Measurements from ENCODE around the gene PRDM16.

Gene PRDM16

DNA sequence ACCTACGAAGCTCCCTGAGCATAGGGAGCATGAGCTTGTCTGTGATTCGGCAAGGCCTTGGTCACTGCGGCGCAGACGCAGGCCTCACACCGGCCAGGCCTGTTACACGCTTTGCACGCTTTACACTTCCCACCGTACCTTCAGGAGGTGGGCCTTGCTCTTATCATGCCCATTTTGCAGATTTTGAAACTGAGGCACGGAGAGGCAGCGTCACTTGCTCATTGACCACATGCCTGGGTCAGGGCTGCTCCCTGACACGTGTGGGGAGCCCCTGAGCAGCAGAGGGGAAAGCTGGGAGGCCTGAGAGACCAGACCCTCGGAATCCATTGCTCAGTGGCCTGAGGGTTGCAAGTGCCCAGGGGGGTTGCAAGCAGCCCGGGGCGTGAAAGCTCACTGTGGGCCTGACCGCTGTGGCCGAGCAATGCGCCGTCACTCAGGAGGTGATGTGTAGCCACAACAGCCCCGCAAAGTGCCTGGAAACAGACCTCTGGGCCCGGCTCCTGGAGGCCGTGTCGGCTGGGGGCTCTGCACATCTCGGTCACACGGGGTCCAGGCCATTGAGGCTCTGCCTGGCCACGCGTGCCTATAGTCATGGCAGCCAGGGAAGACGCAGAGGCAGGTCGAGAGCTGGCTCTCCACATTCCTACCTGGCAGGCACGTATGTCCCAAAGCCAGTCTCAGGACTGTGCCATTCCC lies 392.4 kb downstream of the PRDM16 start:
- no peak overlapping the region for H3K9ac ChIP-seq (ENCODE audit: low read depth, low read length, poor library complexity, severe bottlenecking)
- H3F3A ChIP-seq (ENCODE audit: low read depth) = no peaks in the 10 kb centered on the region
- no peaks in the 10 kb centered on the region for H3K36me3 ChIP-seq (ENCODE audit: insufficient read depth, low read length)
- no peak overlapping the region for H2AFZ ChIP-seq (ENCODE audit: low read length)
- no peak overlapping the region for H3K4me3 ChIP-seq (ENCODE audit: low read length, poor library complexity, severe bottlenecking)
- no peaks in the 10 kb centered on the region for H4K20me1 ChIP-seq (ENCODE audit: insufficient read depth, low read length, poor library complexity, severe bottlenecking)
- TF ChIP-seq EZH2phosphoT487 (IDR thresholded peaks at IDR 0.05; ENCODE audit: borderline replicate concordance) = no peak
- TF ChIP-seq, protein P1, sequence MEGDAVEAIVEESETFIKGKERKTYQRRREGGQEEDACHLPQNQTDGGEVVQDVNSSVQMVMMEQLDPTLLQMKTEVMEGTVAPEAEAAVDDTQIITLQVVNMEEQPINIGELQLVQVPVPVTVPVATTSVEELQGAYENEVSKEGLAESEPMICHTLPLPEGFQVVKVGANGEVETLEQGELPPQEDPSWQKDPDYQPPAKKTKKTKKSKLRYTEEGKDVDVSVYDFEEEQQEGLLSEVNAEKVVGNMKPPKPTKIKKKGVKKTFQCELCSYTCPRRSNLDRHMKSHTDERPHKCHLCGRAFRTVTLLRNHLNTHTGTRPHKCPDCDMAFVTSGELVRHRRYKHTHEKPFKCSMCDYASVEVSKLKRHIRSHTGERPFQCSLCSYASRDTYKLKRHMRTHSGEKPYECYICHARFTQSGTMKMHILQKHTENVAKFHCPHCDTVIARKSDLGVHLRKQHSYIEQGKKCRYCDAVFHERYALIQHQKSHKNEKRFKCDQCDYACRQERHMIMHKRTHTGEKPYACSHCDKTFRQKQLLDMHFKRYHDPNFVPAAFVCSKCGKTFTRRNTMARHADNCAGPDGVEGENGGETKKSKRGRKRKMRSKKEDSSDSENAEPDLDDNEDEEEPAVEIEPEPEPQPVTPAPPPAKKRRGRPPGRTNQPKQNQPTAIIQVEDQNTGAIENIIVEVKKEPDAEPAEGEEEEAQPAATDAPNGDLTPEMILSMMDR (conservative IDR thresholded peaks at IDR 0.05; ENCODE audit: low read length) = no peak
- H3K9me3 ChIP-seq (ENCODE audit: insufficient read depth, low read depth, low read length) = no peaks in the 10 kb centered on the region
- no peaks in the 10 kb centered on the region for H3K27me3 ChIP-seq (ENCODE audit: insufficient read depth, low read length, poor library complexity, severe bottlenecking)
- H3K9me2 ChIP-seq (replicated peaks; ENCODE audit: low read depth, low read length) = no peaks in the 10 kb centered on the region
- no peak overlapping the region for H3K4me2 ChIP-seq (ENCODE audit: low read depth, low read length, poor library complexity, severe bottlenecking)
- H3K4me1 ChIP-seq (ENCODE audit: insufficient read depth, low read length, poor library complexity, severe bottlenecking) = peaks cover 3% of the 10 kb centered on the region
- H3K79me2 ChIP-seq (ENCODE audit: insufficient read depth, low read length) = no peaks in the 10 kb centered on the region

DNA sequence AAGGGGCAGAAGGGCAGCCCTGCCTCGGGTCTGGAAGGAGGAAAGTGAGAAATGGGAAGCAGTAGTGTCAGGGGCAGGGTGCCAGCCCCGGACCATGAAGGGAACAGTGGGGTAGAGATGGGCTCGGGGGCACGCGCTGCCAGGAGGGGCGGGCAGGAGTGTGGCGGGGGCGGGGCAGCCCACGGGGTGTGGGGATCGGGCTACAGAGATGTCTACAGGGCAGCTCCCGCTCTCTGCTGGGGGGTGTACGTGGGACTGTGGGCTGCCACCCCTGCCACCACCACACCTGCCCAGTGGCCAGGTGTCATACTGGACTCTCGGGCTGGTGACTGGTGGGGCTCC lies 392.9 kb downstream of the PRDM16 start:
- Histone ChIP-seq H3K79me2 (ENCODE audit: insufficient read depth, low read length) (no peaks in the 10 kb centered on the region), H3K36me3 (ENCODE audit: insufficient read depth, low read length) (no peaks in the 10 kb centered on the region), H3K9ac (ENCODE audit: low read depth, low read length, poor library complexity, severe bottlenecking) (no peak overlapping the region), H3K27me3 (ENCODE audit: insufficient read depth, low read length, poor library complexity, severe bottlenecking) (no peaks in the 10 kb centered on the region), H2AFZ (ENCODE audit: low read length) (no peak overlapping the region), H3K4me1 (ENCODE audit: insufficient read depth, low read length, poor library complexity, severe bottlenecking) (peaks cover 3% of the 10 kb centered on the region), H3K4me3 (ENCODE audit: low read length, poor library complexity, severe bottlenecking) (no peak overlapping the region), H4K20me1 (ENCODE audit: insufficient read depth, low read length, poor library complexity, severe bottlenecking) (no peaks in the 10 kb centered on the region), H3K9me2 (replicated peaks; ENCODE audit: low read depth, low read length) (no peaks in the 10 kb centered on the region), H3F3A (ENCODE audit: low read depth) (no peaks in the 10 kb centered on the region), H3K9me3 (ENCODE audit: insufficient read depth, low read depth, low read length) (no peaks in the 10 kb centered on the region), H3K4me2 (ENCODE audit: low read depth, low read length, poor library complexity, severe bottlenecking) (no peak overlapping the region)
- TF ChIP-seq, protein P1 (conservative IDR thresholded peaks at IDR 0.05; ENCODE audit: low read length) = no peak
- TF ChIP-seq EZH2phosphoT487 (IDR thresholded peaks at IDR 0.05; ENCODE audit: borderline replicate concordance) = no peak

DNA sequence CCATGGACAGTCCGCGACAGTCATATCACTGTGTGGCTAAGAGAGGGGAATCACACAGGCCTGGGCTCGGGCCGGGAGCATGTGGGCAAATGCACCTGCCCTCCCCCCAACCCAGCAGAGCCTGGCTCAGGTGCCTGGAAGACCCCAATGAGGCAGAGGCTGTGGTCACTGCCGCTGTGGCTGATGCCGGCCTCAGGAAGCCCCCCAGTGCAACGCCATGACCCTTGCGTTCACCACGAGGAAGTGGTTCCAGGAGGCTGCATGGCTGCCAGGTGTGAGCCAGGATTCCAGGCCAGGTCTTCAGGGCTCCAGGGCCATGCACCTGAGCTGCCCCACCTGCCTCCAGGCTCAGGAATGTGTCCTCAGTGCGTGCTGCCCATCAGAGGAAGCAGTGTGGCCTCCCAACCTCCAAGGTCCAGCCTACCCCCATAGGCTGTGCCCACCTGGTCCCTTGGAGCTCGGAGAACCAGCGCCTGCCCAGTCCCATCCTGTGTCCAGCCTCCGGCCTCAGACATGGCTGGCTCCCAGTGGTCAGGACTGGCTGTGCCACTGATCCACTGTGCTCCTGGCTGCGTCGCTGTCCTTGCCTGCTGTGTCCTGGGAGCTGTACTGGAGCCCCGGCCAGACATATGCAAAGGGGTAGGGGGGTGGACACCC lies 393.5 kb downstream of the PRDM16 start:
- Histone ChIP-seq H3K36me3 (ENCODE audit: insufficient read depth, low read length) (no peaks in the 10 kb centered on the region), H3K27me3 (ENCODE audit: insufficient read depth, low read length, poor library complexity, severe bottlenecking) (no peaks in the 10 kb centered on the region), H3K4me2 (ENCODE audit: low read depth, low read length, poor library complexity, severe bottlenecking) (no peak overlapping the region)

More for the DNA sequence above, 393.5 kb downstream of the PRDM16 start:
- Histone ChIP-seq H3K4me3 (ENCODE audit: low read length, poor library complexity, severe bottlenecking) (no peak overlapping the region), H4K20me1 (ENCODE audit: insufficient read depth, low read length, poor library complexity, severe bottlenecking) (no peaks in the 10 kb centered on the region), H3K9me3 (ENCODE audit: insufficient read depth, low read depth, low read length) (no peaks in the 10 kb centered on the region), H2AFZ (ENCODE audit: low read length) (no peak overlapping the region), H3K79me2 (ENCODE audit: insufficient read depth, low read length) (no peaks in the 10 kb centered on the region), H3K9me2 (replicated peaks; ENCODE audit: low read depth, low read length) (no peaks in the 10 kb centered on the region), H3K4me1 (ENCODE audit: insufficient read depth, low read length, poor library complexity, severe bottlenecking) (peaks cover 3% of the 10 kb centered on the region), H3F3A (ENCODE audit: low read depth) (no peaks in the 10 kb centered on the region), H3K9ac (ENCODE audit: low read depth, low read length, poor library complexity, severe bottlenecking) (no peak overlapping the region)
- TF ChIP-seq, protein P1 (conservative IDR thresholded peaks at IDR 0.05; ENCODE audit: low read length) = no peak
